Activated CD4-positive, alpha-beta T cell treated with anti-CD3 and anti-CD28 coated beads for 48 hours (primary cell): Measurements from ENCODE around the gene SMIM36.
"Not testable (repeated sequence)": the region's sequence is repeated elsewhere in the genome, so short reads cannot be mapped to it uniquely, and the experiment has no call there.

Source experiments
- DNase-seq: peaks from one replicate; pipeline ENCODE4 v3.0.0-alpha.2; 2020

The SMIM36 gene

GRCh38 chr17:55410722-55411462 lies 100.4 kb downstream of the SMIM36 start:
- no peak for DNase-seq

- no peak for DNase-seq
Measured at GRCh38 chr17:55409030-55409800, 102.0 kb downstream of the SMIM36 start.

GRCh38 chr17:55407641-55408566 lies 103.3 kb downstream of the SMIM36 start:
- DNase-seq = no peak

GRCh38 chr17:55405600-55405999 lies 105.7 kb downstream of the SMIM36 start:
- no peak for DNase-seq

GRCh38 chr17:55404197-55404596 lies 107.1 kb downstream of the SMIM36 start:
- DNase-seq = not testable (repeated sequence)

GRCh38 chr17:55402374-55402773 lies 108.9 kb downstream of the SMIM36 start:
- no peak for DNase-seq
